ENCODE data around the gene ARHGAP5. TPM values are rescaled to one million over a fixed set of nuclear protein-coding genes. Genes with fewer than 3 reads are reported as not detected.
A peak's percentile ranks its signal among the peaks of the same experiment; 100 is the strongest.

ARHGAP5 gene
- total and polyA plus RNA-seq, 2 experiments from 2014 or later, result 22.1 to 72.6 TPM

GRCh38 chr14:32072676-32073075 lies 4.4 kb upstream of the ARHGAP5 start (continued):
- TF ChIP-seq, protein P1, sequence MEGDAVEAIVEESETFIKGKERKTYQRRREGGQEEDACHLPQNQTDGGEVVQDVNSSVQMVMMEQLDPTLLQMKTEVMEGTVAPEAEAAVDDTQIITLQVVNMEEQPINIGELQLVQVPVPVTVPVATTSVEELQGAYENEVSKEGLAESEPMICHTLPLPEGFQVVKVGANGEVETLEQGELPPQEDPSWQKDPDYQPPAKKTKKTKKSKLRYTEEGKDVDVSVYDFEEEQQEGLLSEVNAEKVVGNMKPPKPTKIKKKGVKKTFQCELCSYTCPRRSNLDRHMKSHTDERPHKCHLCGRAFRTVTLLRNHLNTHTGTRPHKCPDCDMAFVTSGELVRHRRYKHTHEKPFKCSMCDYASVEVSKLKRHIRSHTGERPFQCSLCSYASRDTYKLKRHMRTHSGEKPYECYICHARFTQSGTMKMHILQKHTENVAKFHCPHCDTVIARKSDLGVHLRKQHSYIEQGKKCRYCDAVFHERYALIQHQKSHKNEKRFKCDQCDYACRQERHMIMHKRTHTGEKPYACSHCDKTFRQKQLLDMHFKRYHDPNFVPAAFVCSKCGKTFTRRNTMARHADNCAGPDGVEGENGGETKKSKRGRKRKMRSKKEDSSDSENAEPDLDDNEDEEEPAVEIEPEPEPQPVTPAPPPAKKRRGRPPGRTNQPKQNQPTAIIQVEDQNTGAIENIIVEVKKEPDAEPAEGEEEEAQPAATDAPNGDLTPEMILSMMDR (conservative IDR thresholded peaks at IDR 0.05; ENCODE audit: low read depth in 2 of 2), result no peak
- no peak for TF ChIP-seq REST (IDR thresholded peaks at IDR 0.05; ENCODE audit: unreplicated experiment)
- TF ChIP-seq NANOG (IDR thresholded peaks at IDR 0.05; ENCODE audit: borderline replicate concordance), result no peak

DNA sequence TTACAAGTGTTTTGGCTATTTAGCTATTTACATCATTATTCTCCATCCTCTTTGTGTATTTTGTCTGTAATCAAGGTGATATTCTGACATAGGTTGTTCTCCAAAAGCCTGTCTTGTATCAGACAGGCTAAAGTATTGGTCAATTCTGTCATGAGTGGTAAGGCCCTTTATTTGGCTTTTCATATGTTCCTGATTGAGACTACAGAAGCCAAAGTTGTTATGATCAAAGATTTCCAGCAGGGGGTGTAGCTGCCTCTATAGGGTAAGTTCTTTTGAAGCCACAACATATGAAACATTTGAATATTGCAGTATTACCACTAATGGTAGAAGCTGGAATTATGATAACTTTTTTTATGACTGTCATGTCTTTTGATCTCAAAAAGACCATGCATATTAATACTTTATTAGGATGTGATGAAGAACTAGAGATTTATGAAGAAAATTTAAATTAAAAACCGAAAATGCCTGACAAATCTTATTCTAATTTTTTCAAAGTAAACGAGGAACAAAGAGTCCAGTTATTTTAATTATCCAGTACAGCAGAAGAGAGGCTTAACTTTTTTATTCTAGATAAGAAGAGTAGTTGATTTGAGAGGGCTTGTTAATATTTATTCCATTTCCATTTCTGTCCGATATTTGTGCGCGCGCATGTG lies 3.4 kb upstream of the ARHGAP5 start:
- peaks cover 23% of the 10 kb centered on the region for H3K4me1 ChIP-seq (ENCODE audit: insufficient read depth)

More for the DNA sequence above, 3.4 kb upstream of the ARHGAP5 start:
- 0 out of 2 replicates have a peak, but pooled peaks cover 5% of the 10 kb centered on the region for H3F3A ChIP-seq (replicated peaks; ENCODE audit: low read depth)
- DNase-seq (ENCODE audit: low spot score) (peak; percentile 88), ATAC-seq (no peak)
- no peak overlapping the region for H3K27ac Mint-ChIP-seq
- H4K20me1 ChIP-seq (replicated peaks; ENCODE audit: insufficient read depth), result no peaks in the 10 kb centered on the region
- H3K4me1 Mint-ChIP-seq, result peaks cover 18% of the 10 kb centered on the region
- no peak overlapping the region for H2AFZ ChIP-seq
- H3K9me3 Mint-ChIP-seq, result no peaks in the 10 kb centered on the region
- H3K4me3 Mint-ChIP-seq, result peak overlapping the region; percentile 12; the same call in 1 of the 3 replicates
- 0 out of 2 replicates have a peak, but pooled peaks cover 5% of the 10 kb centered on the region for H3K9me2 ChIP-seq (ENCODE audit: insufficient read depth)
- no peaks in the 10 kb centered on the region for H3K36me3 Mint-ChIP-seq (ENCODE audit: low read depth)
- TF ChIP-seq, protein P1 (conservative IDR thresholded peaks at IDR 0.05; ENCODE audit: low read depth in 2 of 2), result peak; percentile 63 to 72
- TF ChIP-seq POLR2AphosphoS5 (IDR thresholded peaks at IDR 0.05; ENCODE audit: low read depth), result no peak
- no peaks in the 10 kb centered on the region for H3K27me3 ChIP-seq (ENCODE audit: insufficient read depth)
- H3K4me3 ChIP-seq, result no peak overlapping the region
- H3K27ac ChIP-seq (ENCODE audit: low read depth), result no peak overlapping the region
- peaks cover 10% of the 10 kb centered on the region for H3K79me2 ChIP-seq (replicated peaks; ENCODE audit: insufficient read depth)
- H3K27me3 Mint-ChIP-seq (ENCODE audit: insufficient read depth, low read depth, poor library complexity), result peaks cover 4% of the 10 kb centered on the region
- no peak overlapping the region for H3K4me2 ChIP-seq
- H3K36me3 ChIP-seq (ENCODE audit: insufficient read depth), result no peaks in the 10 kb centered on the region
